ENCODE results near the gene CLDN20.
"Not testable (repeated sequence)": the region's sequence is repeated elsewhere in the genome, so short reads cannot be mapped to it uniquely, and the experiment has no call there.

CLDN20 gene

GRCh38 chr6:155263373-155264063 lies at the start of gene CLDN20:
Gene CLDN20 (plus strand): TSS chr6:155264013. CDS start chr6:155275720, 11,707 bp downstream.
- DNase-seq: no peak

GRCh38 chr6:155215906-155216305 lies 47.9 kb upstream of the CLDN20 start:
- no peak for DNase-seq

GRCh38 chr6:155216312-155217046 lies 47.3 kb upstream of the CLDN20 start:
- DNase-seq: no peak

GRCh38 chr6:155218711-155219110 lies 45.1 kb upstream of the CLDN20 start:
- DNase-seq: not testable (repeated sequence)

- DNase-seq: no peak
Observed at GRCh38 chr6:155219299-155219698, 44.5 kb upstream of the CLDN20 start.

GRCh38 chr6:155219858-155220301 lies 43.9 kb upstream of the CLDN20 start:
- no peak for DNase-seq

- no peak for DNase-seq
Observed at GRCh38 chr6:155221086-155221485, 42.7 kb upstream of the CLDN20 start.

GRCh38 chr6:155222506-155222905 lies 41.3 kb upstream of the CLDN20 start:
- DNase-seq: no peak

- peak; percentile 52 for DNase-seq
Observed at GRCh38 chr6:155223646-155224451, 40.0 kb upstream of the CLDN20 start.

GRCh38 chr6:155224618-155225017 lies 39.2 kb upstream of the CLDN20 start:
- DNase-seq: no peak

GRCh38 chr6:155227046-155227445 lies 36.8 kb upstream of the CLDN20 start:
- no peak for DNase-seq

- DNase-seq: no peak
Observed at GRCh38 chr6:155228546-155229166, 35.2 kb upstream of the CLDN20 start.

- not testable (repeated sequence) for DNase-seq
Observed at GRCh38 chr6:155230975-155231374, 32.8 kb upstream of the CLDN20 start.

GRCh38 chr6:155232848-155233247 lies 31.0 kb upstream of the CLDN20 start:
- no peak for DNase-seq

GRCh38 chr6:155234167-155234566 lies 29.6 kb upstream of the CLDN20 start:
- no peak for DNase-seq

GRCh38 chr6:155234687-155235086 lies 29.1 kb upstream of the CLDN20 start:
- DNase-seq: no peak

- no peak for DNase-seq
Observed at GRCh38 chr6:155235087-155235486, 28.7 kb upstream of the CLDN20 start.

- no peak for DNase-seq
Observed at GRCh38 chr6:155237613-155238012, 26.2 kb upstream of the CLDN20 start.

GRCh38 chr6:155240905-155241600 lies 22.8 kb upstream of the CLDN20 start:
- no peak for DNase-seq

- no peak for DNase-seq
Observed at GRCh38 chr6:155241966-155242365, 21.8 kb upstream of the CLDN20 start.

- no peak for DNase-seq
Observed at GRCh38 chr6:155244434-155244833, 19.4 kb upstream of the CLDN20 start.

GRCh38 chr6:155245193-155245592 lies 18.6 kb upstream of the CLDN20 start:
- no peak for DNase-seq

Data from CD4-positive, alpha-beta T cell treated with Interleukin-10 for 1 hour (primary cell).